Measurements from ENCODE around the gene BICC1.

The BICC1 gene

GRCh38 chr10:58782876-58783851 lies 270.5 kb downstream of the BICC1 start:
- no peak for DNase-seq (ENCODE audit: low spot score)

GRCh38 chr10:58784361-58784760 lies 271.7 kb downstream of the BICC1 start:
- DNase-seq (ENCODE audit: low spot score): no peak

- no peak for DNase-seq (ENCODE audit: low spot score)
Observed at GRCh38 chr10:58785354-58785753, 272.7 kb downstream of the BICC1 start.

- no peak for DNase-seq (ENCODE audit: low spot score)
Observed at GRCh38 chr10:58791137-58791536, 278.5 kb downstream of the BICC1 start.

GRCh38 chr10:58795560-58795959 lies 282.9 kb downstream of the BICC1 start:
- DNase-seq (ENCODE audit: low spot score): no peak

- no peak for DNase-seq (ENCODE audit: low spot score)
Observed at GRCh38 chr10:58796242-58796641, 283.6 kb downstream of the BICC1 start.

GRCh38 chr10:58796824-58797223 lies 284.2 kb downstream of the BICC1 start:
- no peak for DNase-seq (ENCODE audit: low spot score)

GRCh38 chr10:58797356-58797755 lies 284.7 kb downstream of the BICC1 start:
- no peak for DNase-seq (ENCODE audit: low spot score)

- DNase-seq (ENCODE audit: low spot score): no peak
Observed at GRCh38 chr10:58802047-58802446, 289.4 kb downstream of the BICC1 start.

GRCh38 chr10:58806323-58806722 lies 293.7 kb downstream of the BICC1 start:
- DNase-seq (ENCODE audit: low spot score): no peak

GRCh38 chr10:58806970-58807628 lies 294.4 kb downstream of the BICC1 start:
- DNase-seq (ENCODE audit: low spot score): no peak

GRCh38 chr10:58807629-58808022 lies 295.0 kb downstream of the BICC1 start:
- DNase-seq (ENCODE audit: low spot score): no peak

GRCh38 chr10:58810751-58811150 lies 298.1 kb downstream of the BICC1 start:
- no peak for DNase-seq (ENCODE audit: low spot score)

GRCh38 chr10:58813573-58813972 lies 300.9 kb downstream of the BICC1 start:
- DNase-seq (ENCODE audit: low spot score): no peak

- DNase-seq (ENCODE audit: low spot score): no peak
Observed at GRCh38 chr10:58817201-58817846, 304.7 kb downstream of the BICC1 start.

- no peak for DNase-seq (ENCODE audit: low spot score)
Observed at GRCh38 chr10:58818900-58819299, 306.2 kb downstream of the BICC1 start.

- no peak for DNase-seq (ENCODE audit: low spot score)
Observed at GRCh38 chr10:58820386-58820785, 307.7 kb downstream of the BICC1 start.

GRCh38 chr10:58820861-58821751 lies 308.4 kb downstream of the BICC1 start:
- no peak for DNase-seq (ENCODE audit: low spot score)

- no peak for DNase-seq (ENCODE audit: low spot score)
Observed at GRCh38 chr10:58821752-58822056, 309.0 kb downstream of the BICC1 start.

GRCh38 chr10:58823983-58824382 lies 311.3 kb downstream of the BICC1 start:
- no peak for DNase-seq (ENCODE audit: low spot score)

- no peak for DNase-seq (ENCODE audit: low spot score)
Observed at GRCh38 chr10:58824396-58824795, 311.7 kb downstream of the BICC1 start.

GRCh38 chr10:58826694-58827093 lies 314.0 kb downstream of the BICC1 start:
- DNase-seq (ENCODE audit: low spot score): no peak

All from SW480 (cell line).